ENCODE results near the gene GNG5.
A peak's percentile ranks its signal among the peaks of the same experiment; 100 is the strongest.

GRCh38 chr1:84478876-84479868 lies 27.2 kb downstream of the GNG5 start, which contains the start of gene RPF1:
- no peak for TF ChIP-seq CTCF (IDR thresholded peaks at IDR 0.05)
- TF ChIP-seq POLR2A (IDR thresholded peaks at IDR 0.05): peak in 1 of 2 donors; percentile 68
